Measurements from ENCODE around the gene FAM185A.
"Not testable (repeated sequence)": the region's sequence is repeated elsewhere in the genome, so short reads cannot be mapped to it uniquely, and the experiment has no call there.

FAM185A gene

DNA sequence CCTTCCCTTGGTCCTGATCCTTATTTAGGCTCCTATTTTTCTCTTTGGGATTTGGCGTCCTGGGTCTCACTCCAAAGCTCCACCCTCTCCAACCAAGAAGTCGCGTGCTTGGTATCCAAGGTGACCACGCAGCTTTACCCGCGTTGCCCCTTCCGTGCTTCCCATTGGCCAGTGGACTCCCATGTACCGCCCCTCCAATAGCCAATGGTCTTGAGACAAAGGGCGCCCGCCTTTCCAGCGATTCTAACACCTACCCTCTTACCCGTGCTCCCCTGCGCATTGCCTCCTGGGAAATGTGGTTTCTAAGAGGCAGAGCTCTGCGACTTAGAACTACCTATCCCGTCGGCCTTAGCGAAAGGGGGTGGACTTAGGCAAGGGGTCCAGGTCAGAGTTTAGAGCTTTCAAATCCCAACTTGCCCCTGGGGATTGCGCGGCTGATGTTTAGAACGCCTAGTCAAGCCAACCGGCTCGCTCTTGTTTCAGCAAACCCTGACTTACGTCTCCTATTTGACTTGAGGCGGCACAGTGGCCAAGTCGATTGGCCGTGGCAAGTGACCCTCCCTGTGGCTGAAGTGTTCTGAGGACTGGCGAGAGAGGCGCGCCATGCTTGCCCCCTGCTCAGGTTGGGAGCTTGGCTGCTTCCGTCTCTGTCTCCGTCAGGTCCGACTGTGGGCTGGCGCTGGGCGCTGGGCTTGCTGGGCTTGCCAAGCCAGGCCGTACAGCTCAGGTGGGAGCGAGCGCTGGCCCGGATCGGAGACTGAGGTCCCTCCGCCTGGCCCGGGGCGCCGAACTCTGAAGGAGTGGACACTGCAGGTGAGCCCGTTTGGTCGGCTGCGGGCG lies at the start of gene FAM185A:
Gene FAM185A (plus strand): TSS at position 395 of the 840 bp plus-strand sequence. CDS start 209 bp downstream, at position 604.
- peak; percentile 100 for DNase-seq

DNA sequence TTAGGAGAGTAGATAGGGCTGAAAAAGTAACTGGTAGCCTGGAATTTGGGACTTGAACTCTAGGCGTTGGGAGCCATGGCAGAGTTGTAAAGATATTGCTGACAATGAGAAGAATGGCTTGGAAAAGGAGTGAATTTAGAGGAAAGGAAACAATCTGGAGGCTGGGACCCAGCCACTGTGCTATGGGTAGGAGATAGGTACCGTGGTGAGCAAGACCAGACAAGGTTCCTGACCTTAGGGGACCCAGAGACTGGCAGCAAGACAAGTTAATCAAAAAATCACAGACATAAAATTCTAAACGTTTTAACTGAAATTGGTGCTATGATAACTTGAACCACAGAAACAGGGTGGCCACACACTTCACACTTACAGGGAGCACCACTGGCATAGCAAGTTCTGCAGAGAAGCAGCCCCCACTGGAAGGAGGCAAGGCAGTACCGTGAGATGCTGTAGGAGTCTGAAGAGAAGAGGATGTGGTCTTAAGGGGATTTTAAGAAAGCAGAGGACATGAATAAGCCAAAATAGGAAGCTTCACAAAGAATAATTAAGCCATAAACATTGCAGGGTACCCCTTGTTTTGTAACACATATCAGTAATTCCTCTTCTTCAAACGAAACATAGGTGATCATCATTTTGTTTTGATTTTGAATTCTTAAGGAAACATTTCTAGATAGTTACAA lies 35.6 kb upstream of the FAM185A start:
- DNase-seq: not testable (repeated sequence)

DNA sequence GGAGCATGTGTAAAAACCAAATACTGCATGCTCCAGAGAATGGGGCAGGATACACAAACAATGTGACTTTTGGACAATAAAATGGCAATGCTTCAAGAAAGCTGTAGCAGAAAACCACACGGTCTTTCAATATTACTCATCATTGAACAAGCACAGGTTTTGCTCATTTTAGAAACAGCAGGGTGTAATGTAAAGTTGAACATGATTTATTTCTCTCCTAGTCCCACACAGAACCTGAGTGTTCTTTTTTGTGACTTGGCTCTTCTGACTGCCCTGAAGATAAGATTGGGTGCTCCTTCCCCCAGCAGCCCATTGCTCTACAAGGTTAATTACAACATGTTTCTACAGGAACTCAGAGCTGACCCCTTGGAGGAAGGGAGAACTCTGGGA lies 35.1 kb upstream of the FAM185A start:
- not testable (repeated sequence) for DNase-seq

DNA sequence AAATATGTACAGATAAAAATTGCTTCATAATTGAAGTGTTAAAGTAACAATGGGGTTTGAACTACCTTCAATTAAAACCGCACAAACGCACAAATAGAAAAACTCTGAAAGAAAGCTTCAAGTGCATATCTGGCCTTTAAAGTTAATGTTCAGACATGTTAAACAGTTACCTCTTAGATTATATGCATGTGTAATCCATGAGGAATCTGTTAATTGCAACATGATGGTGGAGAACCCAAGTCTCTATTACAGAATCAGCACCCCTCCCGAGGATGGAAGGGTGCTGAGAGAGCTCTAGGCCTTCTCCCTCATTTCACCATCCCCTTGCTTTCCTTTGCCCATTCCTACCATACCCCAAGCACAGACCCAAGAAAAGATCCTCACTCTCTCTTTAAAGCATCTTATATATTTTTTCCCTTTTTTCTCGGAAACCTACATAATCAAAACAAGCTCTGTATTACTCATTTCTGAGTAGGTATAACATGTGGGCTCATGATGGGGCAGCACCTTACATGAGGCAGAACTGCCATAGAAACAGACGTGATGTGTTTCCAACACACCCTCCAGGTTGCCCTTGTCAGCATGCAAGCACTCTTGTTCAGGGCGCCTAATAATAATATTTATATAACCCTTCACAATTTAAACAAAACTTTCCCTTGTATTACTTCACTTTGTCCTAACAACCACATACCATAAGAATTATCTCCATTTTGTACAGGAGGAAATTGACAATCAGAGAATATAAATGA lies 33.9 kb upstream of the FAM185A start:
- not testable (repeated sequence) for DNase-seq

DNA sequence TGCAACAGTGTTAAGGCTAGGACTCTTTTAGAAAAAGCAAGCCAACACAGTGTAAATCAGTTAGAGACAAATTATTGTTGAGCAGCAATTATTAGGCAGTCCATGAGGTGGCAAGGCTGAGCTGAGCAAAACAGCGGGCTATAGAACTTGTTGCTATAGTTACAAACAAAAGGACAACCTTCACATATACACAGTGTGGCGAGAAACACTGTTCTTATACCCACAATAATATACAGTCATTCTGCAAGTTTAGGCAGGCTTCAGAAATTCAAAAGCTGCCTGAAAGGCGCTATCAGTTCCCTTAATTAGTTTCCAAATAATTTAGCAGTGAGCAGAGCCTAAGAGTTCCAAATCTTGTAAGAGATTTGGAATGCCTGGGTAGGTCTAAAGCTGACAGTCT lies 33.1 kb upstream of the FAM185A start:
- DNase-seq: not testable (repeated sequence)

DNA sequence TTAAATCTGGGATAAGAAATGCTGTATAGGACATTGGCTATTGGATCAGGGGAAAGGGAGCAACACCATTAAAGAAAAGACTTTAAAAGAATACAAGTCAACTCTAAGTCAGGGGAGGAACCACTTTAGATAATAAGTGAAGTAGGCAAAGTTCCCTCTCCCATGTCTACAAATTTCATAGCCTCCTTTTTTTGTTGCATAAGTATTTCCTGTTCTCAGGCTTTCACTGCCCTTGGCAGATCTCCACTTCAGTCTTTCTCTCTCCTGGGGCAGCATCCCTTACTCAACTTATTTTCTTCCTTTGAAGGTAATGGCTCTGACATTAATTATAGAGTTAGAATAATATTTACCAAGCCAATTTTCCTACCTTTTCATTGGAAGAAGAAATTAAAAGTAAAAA lies 30.3 kb upstream of the FAM185A start:
- DNase-seq: not testable (repeated sequence)

DNA sequence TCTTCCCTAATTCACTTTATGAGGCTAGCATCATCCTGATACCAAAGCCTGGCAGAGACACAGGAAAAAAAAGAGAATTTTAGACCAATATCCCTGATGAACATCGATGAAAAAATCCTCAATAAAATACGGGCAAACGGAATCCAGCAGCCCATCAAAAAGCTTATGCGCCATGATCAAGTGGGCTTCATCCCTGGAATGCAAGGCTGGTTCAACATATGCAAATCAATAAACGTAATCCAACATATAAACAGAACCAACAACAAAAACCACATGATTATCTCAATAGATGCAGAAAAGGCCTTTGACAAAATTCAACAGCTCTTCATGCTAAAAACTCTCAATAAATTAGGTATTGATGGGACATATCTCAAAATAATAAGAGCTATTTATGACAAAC lies 22.6 kb upstream of the FAM185A start:
- not testable (repeated sequence) for DNase-seq

DNA sequence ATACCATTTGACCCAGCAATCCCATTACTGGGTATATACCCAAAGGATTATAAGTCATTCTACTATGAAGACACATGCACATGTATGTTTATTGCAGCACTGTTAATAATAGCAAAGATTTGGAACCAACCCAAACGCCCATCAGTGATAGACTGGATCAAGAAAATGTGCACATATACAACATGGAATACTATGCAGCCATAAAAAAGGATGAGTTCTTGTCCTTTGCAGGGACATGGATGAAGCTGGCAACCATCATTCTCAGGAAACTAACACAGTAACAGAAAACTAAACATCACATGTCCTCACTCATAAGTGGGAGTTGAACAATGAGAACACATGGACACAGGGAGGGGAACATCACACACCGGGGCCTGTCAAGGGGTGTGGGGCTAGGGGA lies 19.1 kb upstream of the FAM185A start:
- not testable (repeated sequence) for DNase-seq

DNA sequence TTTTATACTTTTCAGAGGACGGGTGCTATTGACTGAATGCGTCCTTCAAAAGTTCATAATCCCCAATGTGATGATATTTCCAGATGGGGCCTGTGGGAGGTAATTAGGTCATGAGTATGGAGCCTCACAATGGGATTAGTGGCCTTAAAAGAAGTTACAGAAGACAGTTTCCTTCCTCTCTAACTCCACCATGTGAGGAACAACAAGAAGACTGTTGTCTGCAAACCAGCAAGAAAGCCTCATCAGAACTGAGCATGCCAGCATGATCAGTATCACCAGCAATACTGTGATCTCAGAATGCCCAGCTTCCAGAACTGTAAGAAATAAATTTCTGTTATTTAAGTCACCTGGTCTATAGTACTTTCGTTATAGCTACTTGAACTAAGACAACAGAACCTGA lies 18.4 kb upstream of the FAM185A start:
- not testable (repeated sequence) for DNase-seq

DNA sequence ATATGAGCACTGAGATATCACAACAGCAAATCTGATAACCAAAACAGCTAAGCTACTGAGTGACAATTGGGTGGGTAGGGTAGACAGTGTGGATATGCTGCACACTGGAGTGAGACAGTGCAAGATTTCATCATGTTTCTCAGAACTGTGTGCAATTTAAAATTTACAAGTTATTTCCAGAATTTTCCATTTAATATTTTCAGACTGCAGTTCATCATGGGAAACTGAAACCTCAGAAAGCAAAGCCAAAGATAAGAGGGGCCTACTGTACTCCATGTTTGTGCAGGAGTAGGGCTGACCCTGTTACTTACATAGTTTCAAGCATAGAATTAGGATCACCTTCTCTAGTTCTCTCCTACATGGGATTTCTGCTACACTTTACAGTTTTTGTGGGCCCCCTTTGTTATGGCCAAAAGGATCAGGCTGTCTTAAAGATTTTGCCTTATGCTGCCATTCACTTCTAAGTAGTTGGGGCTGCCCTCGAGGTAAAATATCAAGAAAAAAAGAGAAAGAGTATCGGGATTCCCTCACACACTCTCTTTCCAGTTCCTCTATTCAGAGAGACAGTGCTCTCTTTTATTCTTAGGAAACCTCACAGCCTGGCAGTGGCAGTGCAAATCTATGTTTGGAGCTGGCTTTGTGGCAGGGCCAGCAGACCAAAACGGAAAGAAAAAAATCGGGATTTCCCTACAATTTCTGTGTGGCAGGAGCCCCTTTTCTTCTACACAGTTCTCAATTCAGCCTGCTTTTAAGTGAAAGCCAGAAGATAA lies 6.6 kb upstream of the FAM185A start:
- not testable (repeated sequence) for DNase-seq

DNA sequence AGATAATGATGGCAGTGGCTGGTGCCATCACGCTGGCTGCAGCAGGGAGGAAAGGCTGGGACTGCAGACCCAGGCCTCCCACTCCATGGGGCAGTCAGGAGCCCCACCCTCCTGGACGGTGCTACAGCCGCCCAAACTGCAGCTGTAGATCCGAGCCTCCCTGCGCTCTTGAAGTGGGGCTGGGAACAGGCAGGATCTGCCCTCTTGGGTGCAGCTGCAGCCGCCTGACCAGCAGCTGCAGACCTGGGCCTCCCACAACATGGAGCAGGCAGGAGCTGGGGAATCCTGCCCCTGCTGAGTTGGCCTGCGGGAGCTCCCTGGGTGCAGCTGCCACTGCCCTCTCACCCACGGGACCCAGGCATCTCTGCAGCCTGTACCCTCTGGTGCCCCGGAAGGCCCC lies 4.9 kb upstream of the FAM185A start:
- not testable (repeated sequence) for DNase-seq

DNA sequence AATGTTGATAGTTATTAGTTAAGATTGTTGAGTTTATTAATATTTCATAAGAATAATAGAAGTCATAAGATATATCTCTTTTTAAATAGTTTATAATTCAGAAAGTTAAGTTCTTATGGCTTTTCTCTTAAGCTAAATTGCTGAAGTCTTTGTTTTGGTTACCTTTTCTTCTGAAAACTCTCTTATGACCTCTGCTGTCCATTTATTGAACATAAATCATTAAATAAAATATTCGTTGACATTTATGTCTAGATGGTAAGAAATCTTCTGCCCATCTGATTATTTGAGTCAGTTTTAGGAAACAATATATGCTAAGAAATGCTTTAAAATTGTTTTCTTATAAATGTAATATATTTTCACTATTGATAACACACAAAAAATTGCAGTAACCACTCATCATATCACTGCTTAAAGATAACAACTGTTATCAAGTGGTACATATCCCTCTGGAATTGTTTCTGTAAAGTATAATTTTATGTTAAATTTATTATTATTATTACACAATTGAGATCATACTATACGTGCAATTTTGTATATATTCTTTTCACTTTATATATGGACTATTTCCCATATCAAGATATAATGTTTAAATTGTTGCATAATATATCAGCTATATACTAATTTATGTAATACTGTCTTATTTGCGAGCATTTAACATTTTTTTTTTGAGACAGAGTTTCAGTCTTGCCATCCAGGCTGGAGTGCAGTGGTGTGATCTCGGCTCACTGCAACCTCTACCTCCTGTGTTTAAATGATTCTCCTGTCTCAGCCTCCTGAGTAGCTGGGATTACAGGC lies 3.1 kb upstream of the FAM185A start:
- not testable (repeated sequence) for DNase-seq

DNA sequence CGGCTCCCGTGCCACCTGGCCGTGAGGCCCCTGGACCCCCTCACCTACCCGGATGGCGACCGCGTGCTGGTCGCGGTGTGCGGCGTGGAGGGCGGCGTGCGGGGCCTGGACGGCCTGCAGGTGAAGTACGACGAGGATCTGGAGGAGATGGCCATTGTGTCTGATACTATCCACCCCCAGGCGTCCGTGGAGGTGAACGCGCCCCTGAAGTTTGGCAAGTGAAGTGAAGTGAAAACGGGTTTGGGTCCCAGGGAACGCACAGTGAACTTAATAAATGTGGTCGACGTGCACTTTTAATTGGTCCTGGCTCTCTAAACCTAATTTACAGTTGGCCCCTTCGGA lies 617 bp downstream of the FAM185A start:
- not testable (repeated sequence) for DNase-seq

DNA sequence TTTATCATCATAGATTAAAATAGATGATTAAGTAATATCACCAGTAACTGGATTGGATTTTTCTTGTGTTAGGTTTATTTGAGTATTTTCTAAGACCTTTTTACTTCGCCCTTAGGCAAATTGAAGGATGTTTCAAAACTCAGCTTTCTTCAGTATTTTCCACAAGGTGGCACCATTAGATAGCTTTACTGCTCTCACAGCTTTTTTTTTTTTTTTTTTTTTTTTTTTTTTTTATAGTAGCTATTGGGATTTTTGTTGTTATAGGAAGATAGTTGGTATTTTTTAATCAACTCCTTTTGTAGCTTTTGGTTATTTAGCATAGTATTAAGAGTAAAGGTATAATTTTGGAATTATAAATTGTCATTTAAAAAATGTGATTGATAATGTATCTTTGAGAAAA lies 9.4 kb downstream of the FAM185A start:
- not testable (repeated sequence) for DNase-seq

DNA sequence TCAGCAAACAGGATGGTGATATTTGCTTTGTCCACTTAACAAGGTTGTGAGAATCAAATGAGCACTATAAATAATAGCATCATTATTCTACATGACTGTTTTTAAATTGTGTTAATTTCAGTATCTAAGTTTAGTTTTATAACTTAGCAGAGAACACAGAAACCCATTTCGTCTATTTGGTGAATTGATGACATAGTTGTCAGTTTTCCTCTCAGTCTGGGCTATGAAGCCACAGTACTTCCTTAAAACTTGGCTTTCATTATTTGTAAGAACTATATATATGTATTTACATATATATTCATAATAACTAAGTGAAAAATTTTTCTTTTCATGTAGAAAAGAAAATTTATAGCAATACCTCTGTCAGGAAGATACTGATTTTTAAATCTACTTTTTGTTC lies 11.1 kb downstream of the FAM185A start:
- not testable (repeated sequence) for DNase-seq

DNA sequence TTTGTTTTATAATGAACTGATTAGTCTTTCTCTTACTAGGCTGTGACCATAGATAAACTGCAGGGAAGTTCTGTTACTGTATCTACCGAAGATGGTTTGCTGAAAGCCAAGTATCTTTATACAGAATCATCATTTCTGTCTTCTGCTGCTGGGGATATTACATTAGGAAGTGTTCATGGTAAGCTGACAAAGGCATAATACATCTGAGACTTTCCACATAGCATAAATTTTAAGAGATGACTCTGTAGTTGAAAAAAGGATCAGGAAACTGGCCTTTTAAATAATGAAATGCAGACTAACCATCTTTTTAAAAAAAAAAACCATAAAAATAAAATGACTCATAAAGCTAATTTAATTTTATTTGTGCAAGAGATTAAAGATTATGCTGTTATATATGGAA lies 12.4 kb downstream of the FAM185A start:
- not testable (repeated sequence) for DNase-seq

DNA sequence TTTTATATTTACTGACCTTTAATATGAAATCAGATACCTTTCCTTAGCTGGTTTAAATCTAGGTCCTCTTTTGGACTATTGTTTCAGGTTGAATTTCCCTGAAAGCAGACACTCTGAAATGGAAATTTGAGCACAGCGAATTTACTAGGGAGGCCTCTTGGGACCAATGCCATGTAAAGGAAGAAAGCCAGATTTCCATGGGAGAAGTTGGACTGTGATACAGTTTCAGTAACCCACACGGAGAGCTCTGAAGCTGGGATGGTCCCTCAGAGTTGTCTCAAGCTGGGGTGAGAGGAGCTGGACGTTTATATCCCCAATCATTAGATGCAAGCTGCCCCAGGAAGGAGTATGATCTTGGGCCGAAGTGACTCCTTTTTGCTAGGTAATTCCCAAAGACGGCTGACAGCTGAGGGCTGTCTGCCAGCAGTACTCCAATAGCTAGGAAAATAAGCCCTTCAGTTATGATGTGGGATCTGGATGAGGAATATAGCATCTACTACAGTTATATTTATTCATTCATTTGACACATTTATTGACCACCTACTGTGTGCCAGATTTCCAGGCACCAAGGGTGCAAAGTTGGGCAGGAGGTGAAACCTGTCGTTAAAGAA lies 14.6 kb downstream of the FAM185A start:
- DNase-seq: not testable (repeated sequence)

DNA sequence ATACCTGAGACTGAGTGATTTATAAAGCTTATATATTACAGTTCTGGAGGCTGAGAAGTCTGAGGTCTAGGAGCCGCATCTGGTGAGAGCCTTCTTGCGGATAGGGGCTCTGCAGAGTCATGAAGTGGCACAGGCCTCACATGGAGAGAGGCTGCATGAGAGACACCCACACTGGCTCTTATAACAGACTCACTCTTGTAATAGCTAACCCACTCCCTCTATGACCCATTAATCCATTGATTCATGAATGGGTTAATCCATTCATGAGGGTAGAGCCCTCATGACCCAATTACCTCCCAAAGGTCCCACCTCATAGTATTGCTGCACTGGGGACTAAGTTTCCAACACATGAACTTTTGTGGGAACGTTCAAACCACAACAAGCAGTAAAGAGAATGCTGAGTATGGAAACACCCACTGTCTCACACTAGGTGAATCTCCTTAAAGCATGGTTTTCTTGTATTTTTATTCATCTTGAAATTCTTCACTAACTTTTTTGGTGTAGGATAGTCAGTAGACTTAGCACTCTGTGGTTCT lies 20.9 kb downstream of the FAM185A start:
- not testable (repeated sequence) for DNase-seq

DNA sequence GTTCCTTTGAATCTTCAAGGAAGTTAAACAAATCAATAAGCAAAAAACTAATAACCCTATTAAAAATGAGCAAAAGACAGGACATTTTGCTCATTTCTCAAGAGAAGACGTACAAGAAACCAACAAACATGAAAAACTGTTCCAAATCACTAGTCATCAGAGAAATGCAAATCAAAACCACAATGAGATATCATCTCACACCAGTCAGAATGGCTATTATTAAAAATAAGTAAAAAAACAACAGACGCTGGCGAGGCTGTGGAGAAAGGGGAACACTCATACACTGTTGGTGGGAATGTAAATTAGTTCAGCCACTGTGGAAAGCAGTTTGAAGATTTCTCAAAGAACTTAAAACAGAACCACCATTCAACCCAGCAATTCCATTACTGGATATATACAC lies 21.7 kb downstream of the FAM185A start:
- DNase-seq: not testable (repeated sequence)

DNA sequence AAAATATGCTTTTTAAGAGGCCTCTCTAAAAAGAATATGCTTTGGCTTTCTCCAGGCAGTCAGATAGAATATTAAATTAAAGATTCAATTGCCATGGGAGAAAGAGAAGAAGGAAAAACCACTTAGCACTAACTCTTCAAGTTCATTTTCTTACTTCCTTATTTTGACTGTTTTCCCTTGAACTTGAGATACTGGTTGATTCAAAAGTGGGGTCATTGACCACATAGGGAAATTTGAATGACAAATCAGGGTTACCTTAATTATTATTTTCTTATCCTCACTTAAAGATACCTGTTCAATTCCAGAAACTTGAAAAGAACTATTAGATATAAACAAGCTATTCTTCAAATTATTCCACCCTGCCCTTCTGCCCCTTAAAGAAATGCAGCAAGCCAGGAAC lies 27.4 kb downstream of the FAM185A start:
- not testable (repeated sequence) for DNase-seq

DNA sequence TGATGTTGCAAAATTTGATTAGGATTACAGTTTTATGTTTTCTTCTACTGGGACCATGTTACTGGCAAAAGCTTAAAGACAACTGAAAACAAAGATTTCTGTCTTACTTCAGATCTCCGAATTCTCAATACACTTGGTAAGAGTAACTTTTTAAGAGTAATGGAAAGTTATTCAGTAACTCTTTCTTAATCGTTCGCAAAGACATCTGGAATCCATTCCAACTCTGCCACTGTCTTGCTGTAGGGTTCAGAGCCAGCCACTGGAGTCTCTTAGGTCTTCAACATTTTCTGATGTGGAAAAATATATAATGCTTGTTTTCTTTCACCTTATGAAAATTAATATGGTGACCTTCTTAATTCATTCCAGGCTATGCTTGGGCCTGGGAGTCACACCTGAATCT lies 29.9 kb downstream of the FAM185A start:
- not testable (repeated sequence) for DNase-seq

All from NCI-H345 (cell line).